Astrocyte of the spinal cord (primary cell): ENCODE results near the gene KIF1A.

Experiments used
- DNase-seq: peaks from one replicate; pipeline ENCODE4 v3.0.0; 2011; ENCODE audit warnings: low read depth, low spot score
- H3K4me3 ChIP-seq: 2 replicates; pipeline ENCODE4 v1.5.1; 2011; ENCODE audit warnings: low read depth, mild to moderate bottlenecking, low read length, moderate library complexity
- CTCF ChIP-seq: IDR thresholded peaks from 2 replicates; pipeline ENCODE4 v1.5.1; 2012; ENCODE audit warnings: low read depth, mild to moderate bottlenecking, low read length, inconsistent platforms
- in situ Hi-C: cut with HindIII; loops from 2 replicates; pipeline ENCODE4 v1.10.0; 2017; ENCODE audit warnings: low sequenced_read_pairs

Gene KIF1A

GRCh38 chr2:240775905-240776304 lies 44.1 kb downstream of the KIF1A start:
- in situ Hi-C loops: no loop called here
- H3K4me3 ChIP-seq: no peak overlapping the region
- no peak for TF ChIP-seq CTCF
- no peak for DNase-seq

- in situ Hi-C loops: no loop called here
- no peak for DNase-seq
- no peak overlapping the region for H3K4me3 ChIP-seq
- no peak for TF ChIP-seq CTCF
Measured at GRCh38 chr2:240774856-240775255, 45.2 kb downstream of the KIF1A start.

- DNase-seq: no peak
- no peak for TF ChIP-seq CTCF
- H3K4me3 ChIP-seq: no peak overlapping the region
- in situ Hi-C loops: no loop called here
Measured at GRCh38 chr2:240769096-240769495, 50.9 kb downstream of the KIF1A start.

DNA sequence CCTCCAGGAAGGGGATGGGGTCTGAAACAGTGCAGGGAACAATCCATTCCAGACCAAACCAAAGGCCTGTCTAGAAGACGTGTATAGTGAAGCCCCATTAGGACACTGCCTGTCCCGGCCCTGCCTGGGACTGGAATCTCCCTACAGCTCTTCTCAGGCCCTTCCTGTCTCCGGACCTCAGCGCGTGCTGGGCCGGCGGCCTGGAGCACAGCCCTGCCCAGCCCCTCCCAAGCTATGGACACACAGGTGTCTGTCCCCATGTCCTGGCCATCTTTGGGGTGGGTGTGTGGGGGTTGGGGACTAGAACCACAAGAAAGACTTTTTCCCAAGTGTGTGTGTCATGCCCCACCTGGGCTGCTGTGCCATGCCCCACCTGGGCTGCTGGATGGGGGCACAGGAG lies 51.8 kb downstream of the KIF1A start:
- no peak for TF ChIP-seq CTCF
- H3K4me3 ChIP-seq: no peak overlapping the region
- in situ Hi-C loops: no loop called here
- no peak for DNase-seq

DNA sequence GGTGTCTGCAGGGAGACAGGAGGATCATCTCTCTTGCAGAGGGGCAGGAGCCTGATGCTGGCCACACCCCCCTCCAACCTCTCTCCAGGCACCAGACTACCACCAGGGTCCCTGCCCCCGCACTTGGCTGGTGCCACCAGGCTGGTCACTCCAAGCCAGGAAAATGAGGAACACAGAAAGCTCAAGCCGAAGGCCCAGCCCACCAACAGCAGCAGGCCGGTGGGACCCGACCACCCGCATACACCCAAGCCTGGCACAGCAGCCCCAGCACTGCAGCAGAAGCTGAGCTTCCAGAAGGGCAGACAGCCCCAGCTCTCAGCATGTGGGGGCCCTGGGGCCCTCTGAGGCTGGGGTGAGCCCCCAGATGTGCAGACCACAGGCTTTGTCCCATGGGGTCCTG lies 52.7 kb downstream of the KIF1A start:
- in situ Hi-C loops: no loop called here
- no peak overlapping the region for H3K4me3 ChIP-seq
- no peak for TF ChIP-seq CTCF
- no peak for DNase-seq

- DNase-seq: no peak
- in situ Hi-C loops: no loop called here
- no peak overlapping the region for H3K4me3 ChIP-seq
- TF ChIP-seq CTCF: no peak
Measured at GRCh38 chr2:240766072-240766471, 53.9 kb downstream of the KIF1A start.

DNA sequence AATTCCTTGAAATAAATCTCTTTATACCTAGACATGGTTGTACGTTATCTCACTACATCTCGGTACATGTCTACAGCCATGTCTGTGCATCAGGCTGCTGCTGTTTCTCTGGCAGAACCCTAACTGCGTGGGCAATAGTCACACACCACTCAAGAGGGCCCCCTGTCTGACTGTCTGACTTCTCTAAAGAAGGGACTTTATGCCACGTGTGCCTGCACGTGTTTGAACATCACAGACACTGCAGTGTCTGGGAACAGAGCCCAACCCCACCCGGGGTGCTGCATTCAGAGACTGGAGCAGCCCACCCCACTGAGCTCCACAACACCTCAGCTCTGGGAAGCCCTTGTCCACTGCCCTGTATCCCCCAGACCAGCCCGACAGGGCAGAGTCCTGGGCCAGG lies 55.0 kb downstream of the KIF1A start:
- in situ Hi-C loops: no loop called here
- no peak for TF ChIP-seq CTCF
- no peak overlapping the region for H3K4me3 ChIP-seq
- no peak for DNase-seq
